HG02678 (cell line): Measurements from ENCODE around the gene LMBRD2.

Experiments used
- ATAC-seq: cut with Tn5 transposase; IDR thresholded peaks from one replicate; pipeline ENCODE4 v1.9.1; 2021; ENCODE audit warnings: mild to moderate bottlenecking, moderate library complexity; ENCODE audit not compliant: unreplicated experiment

The LMBRD2 gene

GRCh38 chr5:36111238-36111637 lies 40.4 kb downstream of the LMBRD2 start:
- ATAC-seq: no peak

GRCh38 chr5:36108758-36109460 lies 42.8 kb downstream of the LMBRD2 start:
- no peak for ATAC-seq

- no peak for ATAC-seq
Observed at GRCh38 chr5:36105819-36106218, 45.9 kb downstream of the LMBRD2 start.

GRCh38 chr5:36099748-36100147 lies 51.9 kb downstream of the LMBRD2 start:
- ATAC-seq: no peak

- no peak for ATAC-seq
Observed at GRCh38 chr5:36096486-36096885, 55.2 kb downstream of the LMBRD2 start.

GRCh38 chr5:36089989-36090388 lies 61.7 kb downstream of the LMBRD2 start:
- peak; percentile 80 for ATAC-seq

- peak; percentile 98 for ATAC-seq
Observed at GRCh38 chr5:36079200-36079781, 72.4 kb downstream of the LMBRD2 start.

- no peak for ATAC-seq
Observed at GRCh38 chr5:36078430-36078829, 73.3 kb downstream of the LMBRD2 start.

- ATAC-seq: peak; percentile 75
Observed at GRCh38 chr5:36073595-36074216, 78.0 kb downstream of the LMBRD2 start.

GRCh38 chr5:36070687-36071571 lies 80.8 kb downstream of the LMBRD2 start:
- peak; percentile 75 for ATAC-seq

- no peak for ATAC-seq
Observed at GRCh38 chr5:36068751-36069281, 82.9 kb downstream of the LMBRD2 start.

- no peak for ATAC-seq
Observed at GRCh38 chr5:36066540-36067210, 85.0 kb downstream of the LMBRD2 start, which contains the start of gene UGT3A2. UGT3A2 (minus strand) TSS chr5:36066882; CDS start chr5:36066789, 93 bp downstream.

- no peak for ATAC-seq
Observed at GRCh38 chr5:36066001-36066539, 85.6 kb downstream of the LMBRD2 start.

- no peak for ATAC-seq
Observed at GRCh38 chr5:36060420-36060887, 91.2 kb downstream of the LMBRD2 start.

- no peak for ATAC-seq
Observed at GRCh38 chr5:36059571-36060419, 91.9 kb downstream of the LMBRD2 start.

GRCh38 chr5:36058776-36059175 lies 92.9 kb downstream of the LMBRD2 start:
- no peak for ATAC-seq

- no peak for ATAC-seq
Observed at GRCh38 chr5:36057386-36057785, 94.3 kb downstream of the LMBRD2 start.

- ATAC-seq: no peak
Observed at GRCh38 chr5:36056422-36056821, 95.3 kb downstream of the LMBRD2 start.

- ATAC-seq: no peak
Observed at GRCh38 chr5:36055984-36056383, 95.7 kb downstream of the LMBRD2 start.
